Measurements from ENCODE around the gene PNPLA6.

Gene PNPLA6

GRCh38 chr19:7547159-7547558, 11.6 kb downstream of the PNPLA6 start:
- no peak for TF ChIP-seq CTCF (conservative IDR thresholded peaks at IDR 0.05)

GRCh38 chr19:7549429-7550148, 14.1 kb downstream of the PNPLA6 start:
- TF ChIP-seq CTCF (conservative IDR thresholded peaks at IDR 0.05) = no peak
- H3K27ac ChIP-seq = no peak overlapping the region

More at GRCh38 chr19:7547159-7547558, 11.6 kb downstream of the PNPLA6 start:
- H3K27ac ChIP-seq = no peak overlapping the region

- no peak for TF ChIP-seq CTCF (conservative IDR thresholded peaks at IDR 0.05)
- no peak overlapping the region for H3K27ac ChIP-seq
Observed at GRCh38 chr19:7550169-7550770, 14.8 kb downstream of the PNPLA6 start.

- no peak for TF ChIP-seq CTCF (conservative IDR thresholded peaks at IDR 0.05)
- no peak overlapping the region for H3K27ac ChIP-seq
Observed at GRCh38 chr19:7550987-7551761, 15.7 kb downstream of the PNPLA6 start.

- no peak for TF ChIP-seq CTCF (conservative IDR thresholded peaks at IDR 0.05)
- H3K27ac ChIP-seq = no peak overlapping the region
Observed at GRCh38 chr19:7552781-7553180, 17.3 kb downstream of the PNPLA6 start.

GRCh38 chr19:7554565-7554964, 19.0 kb downstream of the PNPLA6 start:
- no peak overlapping the region for H3K27ac ChIP-seq
- no peak for TF ChIP-seq CTCF (conservative IDR thresholded peaks at IDR 0.05)

Data from VCaP (cell line).